Mammary epithelial cell (primary cell): ENCODE measurements around the gene FOXD2.

Source experiments
- CTCF ChIP-seq, 2 donors: IDR thresholded peaks in 1 of 2; conservative IDR thresholded peaks in 1 of 2; 2 replicates each; pipeline ENCODE4 v1.5.1; 2011 to 2012; ENCODE audit warnings: inconsistent platforms in 2 of 2, low read length in 2 of 2, mild to moderate bottlenecking in 2 of 2, control low read depth in 1 of 2, low read depth in 1 of 2; ENCODE audit not compliant: insufficient read depth in 1 of 2; ENCODE audit errors: extremely low read depth in 1 of 2
- EZH2 ChIP-seq: IDR thresholded peaks from 2 replicates; pipeline ENCODE4 v1.6.1; 2012; ENCODE audit warnings: low read length, inconsistent platforms, borderline replicate concordance

- TF ChIP-seq CTCF (conservative IDR thresholded peaks at IDR 0.05 in 1 of 2, IDR thresholded peaks at IDR 0.05 in 1 of 2; ENCODE audit: extremely low read depth in 1 of 2, insufficient read depth in 1 of 2, low read depth in 1 of 2, low read length in 2 of 2) (no peak), EZH2 (no peak)
Observed at GRCh38 chr1:47409311-47410067, 28.4 kb upstream of the FOXD2 start.
